Stimulated activated CD4-positive, alpha-beta T cell treated with anti-CD3 and anti-CD28 coated beads, Interleukin-1b, Interleukin-23, amount 100 ng/mL, for 4 hours (primary cell): ENCODE data around the gene MLPH.
"Not testable (repeated sequence)": the region's sequence is repeated elsewhere in the genome, so short reads cannot be mapped to it uniquely, and the experiment has no call there.

Experiments
- DNase-seq, 2 donors: peaks; one replicate each; pipeline ENCODE4 v3.0.0-alpha.2; 2020; ENCODE audit warnings: low read depth in 2 of 2

MLPH gene

GRCh38 chr2:237458519-237458918, 28.5 kb upstream of the MLPH start:
- no peak for DNase-seq

DNA sequence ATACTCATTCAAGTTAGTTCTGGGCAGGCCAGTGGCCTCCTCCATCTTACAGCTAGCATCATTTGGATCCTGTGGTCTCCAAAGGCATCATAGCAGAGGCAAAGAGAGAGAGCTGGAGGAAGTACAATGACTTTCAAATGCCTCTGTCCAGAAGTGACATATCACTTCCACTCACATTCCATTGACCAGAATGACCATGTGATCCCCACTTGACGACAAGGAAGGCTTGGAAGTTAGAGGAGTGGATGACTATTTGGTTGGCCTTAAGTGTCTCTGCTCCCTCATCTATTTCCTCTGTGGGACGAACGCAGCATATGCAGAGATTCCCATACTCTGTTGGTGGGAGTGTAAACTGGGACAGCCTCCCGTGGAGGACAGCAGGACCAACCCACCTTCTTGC, 27.8 kb upstream of the MLPH start:
- no peak for DNase-seq

DNA sequence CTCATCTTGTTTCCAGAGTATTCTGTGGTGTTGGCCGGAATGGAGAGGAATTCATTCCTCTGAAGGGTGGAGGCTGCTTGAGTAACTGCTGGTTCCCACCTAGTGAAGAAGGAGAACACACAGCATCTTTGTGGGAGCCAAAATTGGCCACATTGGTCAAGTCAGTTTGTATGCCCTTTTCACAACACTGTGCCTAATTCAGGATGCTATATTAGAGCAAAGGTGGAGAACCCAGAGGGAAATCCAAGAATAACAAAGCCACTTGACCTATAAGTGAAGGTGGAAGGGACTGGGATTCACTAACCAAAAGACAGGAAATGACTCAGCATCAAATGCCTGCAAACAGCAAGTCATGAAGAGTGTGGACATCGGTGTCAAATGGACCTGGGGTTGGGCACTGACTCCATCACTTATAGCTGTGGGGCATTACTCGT, 27.3 kb upstream of the MLPH start:
- DNase-seq = no peak

- DNase-seq = no peak
These were observed 22.2 kb upstream of the MLPH start for GRCh38 chr2:237464757-237465391.

DNA sequence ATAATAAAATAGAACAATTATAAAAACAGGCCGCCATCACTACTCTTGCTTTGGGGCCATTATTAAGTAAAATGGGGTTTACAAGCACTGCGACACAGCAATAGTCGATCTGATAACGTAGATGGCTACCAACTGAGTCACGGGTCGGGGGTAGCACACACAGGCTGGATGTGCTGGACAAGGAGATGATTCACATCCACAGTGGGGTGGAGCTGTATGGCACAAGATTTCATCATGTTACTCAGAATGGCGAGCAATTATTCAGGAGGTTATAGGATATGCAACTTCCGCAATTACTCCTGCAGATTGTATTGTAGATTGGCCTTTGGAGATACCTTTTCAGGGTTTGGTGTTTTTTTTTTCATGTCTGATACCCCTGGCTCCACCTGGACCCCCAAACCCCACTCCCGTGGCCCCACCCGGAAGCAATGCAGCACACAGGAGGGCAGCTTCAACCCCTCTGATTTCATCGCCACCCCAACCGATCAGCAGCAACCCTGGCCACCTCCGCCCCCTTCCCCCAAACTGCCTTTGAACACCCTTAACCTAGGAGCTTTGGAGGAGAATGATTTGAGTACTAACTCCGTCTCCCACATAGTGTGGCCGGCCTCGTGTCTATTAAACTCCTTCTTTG, 21.4 kb upstream of the MLPH start:
- DNase-seq = no peak

- DNase-seq = no peak
These were observed 20.8 kb upstream of the MLPH start for GRCh38 chr2:237466211-237466610.

GRCh38 chr2:237467447-237468179, 19.4 kb upstream of the MLPH start:
- no peak for DNase-seq

DNA sequence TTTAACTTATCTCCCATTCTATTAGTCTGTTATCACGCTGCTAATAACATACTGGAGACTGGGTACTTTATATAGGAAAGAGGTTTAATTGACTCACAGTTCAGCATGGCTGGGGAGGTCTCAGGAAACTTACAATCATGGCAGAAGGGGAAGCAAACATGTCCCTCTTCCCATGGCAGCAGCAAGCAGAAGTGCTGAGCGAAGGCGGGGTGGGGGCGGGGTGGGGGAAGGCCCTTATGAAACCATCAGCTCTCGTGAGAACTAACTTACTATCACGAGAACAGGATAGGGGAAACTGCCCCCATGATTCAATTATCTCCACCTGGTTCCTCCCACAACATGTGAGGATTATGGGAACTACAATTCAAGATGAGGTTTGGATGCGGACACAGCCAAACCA, 17.6 kb upstream of the MLPH start:
- not testable (repeated sequence) for DNase-seq

DNA sequence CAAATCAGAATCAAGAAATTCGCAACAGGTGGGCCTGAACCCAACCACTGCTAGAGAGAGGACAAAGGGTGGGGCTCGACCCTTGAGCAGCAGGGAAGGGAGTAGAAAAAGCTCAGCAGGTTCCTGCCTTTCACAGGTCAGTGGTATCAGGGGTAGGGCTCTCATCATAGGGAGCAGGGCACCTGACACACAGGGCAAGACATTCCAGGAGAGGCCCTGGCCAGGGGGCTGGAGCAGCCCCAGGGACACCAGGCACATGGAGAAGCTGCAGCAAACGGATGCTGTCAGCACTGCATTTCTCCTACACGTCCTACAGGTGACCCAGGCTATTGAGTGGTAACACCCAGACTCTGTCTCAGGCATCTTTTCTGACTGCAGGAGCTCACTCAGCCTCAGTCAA, 17.2 kb upstream of the MLPH start:
- DNase-seq = no peak

DNA sequence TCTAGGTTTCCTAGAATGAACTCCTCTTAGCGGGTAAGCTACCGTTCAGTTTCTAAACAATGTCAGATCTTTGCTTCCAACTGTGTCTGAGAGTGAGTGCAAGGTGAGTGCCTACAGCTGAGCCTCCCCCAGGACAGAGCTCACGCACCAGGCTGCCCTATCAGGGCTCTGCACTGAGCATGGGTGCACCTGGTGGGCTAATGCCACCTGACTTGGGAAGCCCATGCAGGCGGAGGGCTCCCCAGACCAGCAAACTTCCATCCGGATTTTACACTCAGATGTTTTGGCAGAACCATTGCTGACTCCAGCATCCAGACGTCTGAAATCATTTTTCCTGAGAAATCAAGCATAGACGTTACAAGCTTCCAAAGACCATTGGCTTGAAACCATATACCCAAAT, 16.1 kb upstream of the MLPH start:
- no peak for DNase-seq

DNA sequence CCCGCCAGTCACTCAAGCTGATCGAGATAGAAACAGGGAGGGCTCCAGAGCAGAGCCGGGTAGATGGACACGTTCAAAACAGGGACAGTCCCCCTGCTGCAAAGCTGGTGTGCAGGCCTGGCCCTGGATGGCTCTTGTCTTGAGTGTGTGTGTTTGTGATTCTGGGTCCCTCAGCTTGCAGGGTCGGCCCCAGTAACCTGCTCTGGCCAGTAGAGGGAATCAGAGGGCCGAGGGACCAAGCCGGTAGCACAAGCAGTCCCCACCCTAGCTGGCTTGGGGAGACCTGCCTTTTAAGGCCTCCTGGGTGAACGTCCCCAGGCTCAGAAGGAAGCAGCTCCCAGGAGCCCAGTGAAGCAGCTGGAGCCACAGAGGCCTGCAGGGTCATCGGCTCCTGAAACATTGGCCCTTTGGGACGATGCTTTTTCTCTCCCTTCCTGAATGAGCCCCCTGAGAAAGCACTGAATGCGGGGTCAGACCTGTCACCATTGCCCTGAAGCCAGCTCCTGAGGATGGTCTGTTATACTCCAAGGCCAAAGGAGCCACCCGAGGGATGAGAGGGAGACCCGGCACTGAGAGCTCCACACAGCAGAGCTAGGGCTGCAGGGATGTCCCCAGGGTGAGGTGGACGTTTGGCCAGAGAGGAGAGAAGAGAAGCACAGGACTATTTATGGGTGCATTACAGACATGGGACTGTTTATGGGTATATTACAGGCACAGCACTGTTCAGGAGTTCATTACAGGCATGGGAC, 15.4 kb upstream of the MLPH start:
- DNase-seq = peak in 1 of 2 donors; percentile 26

DNA sequence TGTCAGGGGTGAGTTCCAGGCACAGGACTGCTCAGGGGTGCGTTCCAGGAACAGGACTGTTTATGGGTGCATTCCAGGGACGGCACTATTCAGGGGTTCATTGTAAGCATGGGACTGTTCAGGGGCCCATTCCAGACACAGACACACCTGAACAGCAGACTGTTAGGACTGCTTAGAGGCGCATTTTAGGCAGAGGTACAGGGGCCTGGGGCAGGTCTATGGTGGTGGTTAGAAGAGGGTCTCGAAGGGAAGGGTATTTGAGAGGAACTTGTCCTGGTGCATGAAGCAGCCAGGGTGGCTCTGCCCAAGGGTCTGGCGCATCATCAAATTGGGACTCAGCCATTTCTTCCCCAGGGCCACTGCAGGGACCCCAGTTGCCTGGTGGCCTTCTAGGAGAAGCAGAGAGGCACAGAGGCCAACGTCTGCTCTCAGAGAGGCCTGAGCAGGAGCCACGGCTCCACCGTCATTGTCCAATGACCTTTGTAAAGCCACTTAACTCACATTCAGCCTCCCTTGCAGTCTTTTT, 14.8 kb upstream of the MLPH start:
- DNase-seq = no peak

DNA sequence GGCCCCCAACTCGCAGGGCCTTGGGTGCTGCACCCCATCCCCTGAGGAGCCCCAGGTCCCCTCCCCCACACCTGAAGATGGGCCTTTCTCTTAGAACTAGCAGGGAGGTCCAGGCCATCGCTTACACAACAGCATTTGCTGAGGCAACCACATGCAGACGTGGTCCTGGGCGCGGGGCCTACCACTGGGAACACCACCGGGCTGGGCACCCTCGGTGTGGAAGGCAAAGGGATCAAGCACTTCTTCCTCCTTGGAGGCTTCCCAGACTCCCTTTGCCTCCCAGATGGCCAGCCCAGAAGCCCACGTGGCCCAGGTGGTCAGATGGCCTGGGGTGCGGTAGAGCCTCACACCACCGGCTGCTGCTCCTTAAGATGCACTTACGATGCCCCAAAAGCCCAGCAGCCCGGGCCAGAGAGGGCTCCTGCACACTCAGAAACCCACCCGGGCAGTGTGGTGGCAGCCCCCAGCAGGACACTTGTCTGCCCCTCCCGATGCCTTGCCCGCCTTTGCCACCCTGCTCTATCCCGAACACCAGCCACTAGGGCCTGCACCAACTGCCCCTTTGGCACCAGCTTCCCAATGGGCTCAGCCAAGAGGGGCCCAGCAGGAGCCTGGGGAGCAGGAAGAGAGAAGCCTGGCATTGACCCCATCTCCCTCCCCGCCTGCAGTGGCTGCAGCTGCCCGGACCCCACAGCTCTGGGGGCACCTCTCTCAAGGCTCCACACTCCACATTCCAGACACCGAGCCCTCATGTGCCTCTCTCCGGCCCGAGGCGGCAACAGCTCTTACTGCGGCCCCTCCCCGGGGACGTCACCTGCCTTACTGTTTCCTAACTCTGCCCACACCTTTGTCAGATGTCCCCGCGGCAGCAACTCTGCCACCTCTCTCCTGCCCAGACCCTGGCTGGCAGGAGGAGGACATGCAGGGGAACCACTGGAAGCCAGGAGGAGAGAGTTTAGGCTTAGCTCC, 13.9 kb upstream of the MLPH start:
- DNase-seq = no peak

GRCh38 chr2:237473878-237474441, 13.1 kb upstream of the MLPH start:
- DNase-seq = no peak

- DNase-seq = no peak
These were observed 12.6 kb upstream of the MLPH start for GRCh38 chr2:237474442-237474911.

DNA sequence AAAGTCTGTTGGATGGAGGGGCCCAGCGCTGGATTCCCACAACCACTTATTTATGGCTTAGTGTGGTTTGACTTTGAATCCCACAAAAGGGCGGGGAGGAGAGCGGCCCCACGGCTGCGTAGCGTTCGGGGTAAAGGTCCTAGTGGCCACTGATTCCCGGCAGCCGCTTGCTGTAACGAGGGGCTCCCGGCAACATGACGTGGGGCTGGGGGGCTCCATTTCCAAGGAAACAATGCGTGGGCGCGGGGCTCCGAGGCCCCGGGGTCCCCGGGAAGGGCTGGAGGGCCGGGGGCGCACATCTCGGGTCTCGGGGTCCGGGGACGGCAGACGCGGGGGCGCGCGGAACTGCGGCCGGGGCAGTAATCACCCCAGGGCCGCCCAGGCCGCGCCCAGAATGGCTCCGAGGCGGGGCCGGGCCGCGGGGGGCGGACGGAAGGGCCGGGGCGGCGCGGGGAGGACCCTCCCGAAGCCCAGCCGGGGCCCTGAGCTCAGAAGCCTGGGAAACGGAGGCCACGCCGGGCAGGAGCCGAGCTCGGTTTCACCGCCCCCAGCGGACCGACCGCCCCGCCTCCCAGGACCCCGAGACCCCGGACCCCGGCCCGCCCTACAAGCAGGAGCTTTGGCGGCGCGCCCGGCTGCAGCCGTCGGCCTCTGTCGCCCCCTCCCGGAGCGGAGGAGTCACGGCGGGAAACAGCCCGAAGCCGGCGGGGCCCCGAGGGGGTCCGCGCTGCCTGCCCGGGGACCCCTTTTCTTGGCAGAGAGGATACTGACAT, 11.9 kb upstream of the MLPH start:
- peak; percentile 70 to 76 for DNase-seq

GRCh38 chr2:237475704-237476141, 11.3 kb upstream of the MLPH start:
- DNase-seq = peak; percentile 19 to 46

- no peak for DNase-seq
These were observed 9.0 kb upstream of the MLPH start for GRCh38 chr2:237478095-237478494.

DNA sequence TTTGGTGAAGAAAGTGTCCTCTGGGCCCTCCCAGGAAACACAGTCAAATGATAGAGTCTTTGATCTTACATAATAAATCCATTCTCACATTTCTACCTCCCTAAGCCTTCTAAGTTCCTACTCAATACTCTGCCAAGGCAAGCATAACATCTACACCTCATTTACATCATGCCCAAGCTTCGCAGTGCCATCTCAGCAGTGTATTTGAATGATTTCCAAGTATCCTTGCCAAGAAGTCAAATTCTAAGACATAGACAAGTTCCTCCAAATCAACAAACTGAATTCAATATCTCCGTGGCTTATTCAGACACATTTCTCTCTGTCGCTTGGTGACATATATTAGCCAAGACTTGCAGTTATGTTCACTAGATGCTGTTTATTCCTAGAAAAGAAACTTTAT, 8.1 kb upstream of the MLPH start:
- DNase-seq = no peak

DNA sequence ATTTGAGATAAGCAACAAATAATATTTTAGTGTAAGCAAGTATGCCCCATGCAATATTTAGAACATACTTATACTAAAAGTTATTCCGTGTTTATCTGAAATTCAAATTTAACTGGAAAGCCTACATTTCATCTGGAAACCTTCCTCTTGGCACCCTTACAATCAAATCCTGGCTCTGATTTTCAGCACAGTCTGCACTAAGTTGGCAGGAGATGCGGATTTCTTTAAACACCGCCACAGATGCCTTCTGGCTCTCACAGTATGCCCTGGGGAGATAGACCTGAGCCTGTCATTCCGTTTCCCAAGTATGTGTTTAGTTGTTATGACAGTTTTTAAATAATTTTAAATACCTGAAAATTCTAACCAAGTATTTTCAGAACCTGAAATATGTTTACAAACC, 7.3 kb upstream of the MLPH start:
- no peak for DNase-seq
